GM23338 (cell line): ENCODE results near the gene CPM. TPM values are rescaled to one million over a fixed set of nuclear protein-coding genes. Genes with fewer than 3 reads are reported as not detected.
A peak's percentile ranks its signal among the peaks of the same experiment; 100 is the strongest.
"Not testable (repeated sequence)": the region's sequence is repeated elsewhere in the genome, so short reads cannot be mapped to it uniquely, and the experiment has no call there.

Source experiments
- ATAC-seq: fragments of 200-7000 bp; cut with Tn5 transposase; 3 replicates; pipeline ENCODE4 v1.9.1; 2020
- DNase-seq: peaks from one replicate; pipeline ENCODE4 v3.0.0-alpha.2; 2015; ENCODE audit warnings: low spot score
- H2AFZ ChIP-seq: fragments of 200-600 bp; sonication (generic); 2 replicates; pipeline ENCODE4 v1.8.0; 2016; ENCODE audit warnings: antibody characterized with exemption, mild to moderate bottlenecking, moderate library complexity
- H3F3A ChIP-seq: fragments of 200-600 bp; sonication (generic); replicated peaks from 2 replicates; pipeline ENCODE4 v1.8.0; 2017; ENCODE audit warnings: antibody characterized with exemption, mixed run types, low read depth
- H3K27ac ChIP-seq: fragments of 200-600 bp; sonication (generic); 2 replicates; pipeline ENCODE4 v1.6.1; 2016; ENCODE audit warnings: low read depth
- H3K27me3 ChIP-seq: fragments of 200-600 bp; sonication (generic); 2 replicates; pipeline ENCODE4 v1.8.0; 2016; ENCODE audit warnings: mild to moderate bottlenecking, mixed run types, moderate library complexity; ENCODE audit not compliant: insufficient read depth
- H3K36me3 ChIP-seq: fragments of 200-600 bp; sonication (generic); 2 replicates; pipeline ENCODE4 v1.8.0; 2016; ENCODE audit warnings: mild to moderate bottlenecking; ENCODE audit not compliant: insufficient read depth
- H3K4me1 ChIP-seq: fragments of 200-600 bp; sonication (generic); 2 replicates; pipeline ENCODE4 v1.8.0; 2016; ENCODE audit warnings: mild to moderate bottlenecking, moderate library complexity; ENCODE audit not compliant: insufficient read depth
- H3K4me2 ChIP-seq: fragments of 200-600 bp; sonication (generic); 2 replicates; pipeline ENCODE4 v1.7.1; 2017; ENCODE audit warnings: mixed run types
- H3K4me3 ChIP-seq: fragments of 200-600 bp; sonication (generic); 2 replicates; pipeline ENCODE4 v1.6.1; 2016; ENCODE audit warnings: mixed run types
- H3K79me2 ChIP-seq: fragments of 200-600 bp; sonication (generic); replicated peaks from 2 replicates; pipeline ENCODE4 v1.8.0; 2017; ENCODE audit warnings: mild to moderate bottlenecking; ENCODE audit not compliant: insufficient read depth
- H3K9me2 ChIP-seq: fragments of 200-600 bp; sonication (generic); 2 replicates; pipeline ENCODE4 v1.8.0; 2017; ENCODE audit not compliant: insufficient read depth
- H4K20me1 ChIP-seq: fragments of 200-600 bp; sonication (generic); replicated peaks from 2 replicates; pipeline ENCODE4 v1.8.0; 2017; ENCODE audit warnings: mild to moderate bottlenecking; ENCODE audit not compliant: insufficient read depth
- H3K27ac Mint-ChIP-seq: 2 replicates; pipeline ENCODE4 v1.8.0; 2020; ENCODE audit warnings: inconsistent platforms, mild to moderate bottlenecking, moderate library complexity, mixed read lengths
- H3K27me3 Mint-ChIP-seq: 3 replicates; pipeline ENCODE4 v1.8.0; 2022; ENCODE audit warnings: low read depth, mild to moderate bottlenecking, moderate library complexity, mixed read lengths, inconsistent platforms; ENCODE audit not compliant: insufficient read depth, poor library complexity
- H3K36me3 Mint-ChIP-seq: 3 replicates; pipeline ENCODE4 v1.8.0; 2021; ENCODE audit warnings: low read depth, mild to moderate bottlenecking, inconsistent platforms, moderate library complexity, mixed read lengths
- H3K4me1 Mint-ChIP-seq: 3 replicates; pipeline ENCODE4 v1.8.0; 2020; ENCODE audit warnings: mild to moderate bottlenecking, inconsistent platforms, mixed read lengths
- H3K4me3 Mint-ChIP-seq: 3 replicates; pipeline ENCODE4 v1.8.0; 2021; ENCODE audit warnings: moderate library complexity, mild to moderate bottlenecking, inconsistent platforms, mixed read lengths
- H3K9me3 Mint-ChIP-seq: 3 replicates; pipeline ENCODE4 v1.8.0; 2020; ENCODE audit warnings: moderate library complexity, mild to moderate bottlenecking, inconsistent platforms, mixed read lengths
- CREB1 ChIP-seq: fragments of 250-450 bp; sonication (Bioruptor Pico); IDR thresholded peaks from 2 replicates; pipeline ENCODE4 v1.5.0; 2020; ENCODE audit warnings: low read depth, mild to moderate bottlenecking, moderate library complexity
- EZH2 ChIP-seq: fragments of 200-600 bp; sonication (generic); IDR thresholded peaks from one replicate; pipeline ENCODE4 v1.8.0; 2017; ENCODE audit warnings: antibody characterized with exemption, mild to moderate bottlenecking, low read depth; ENCODE audit not compliant: unreplicated experiment
- NANOG ChIP-seq: IDR thresholded peaks from 2 replicates; pipeline ENCODE4 v1.6.1; 2016; ENCODE audit warnings: antibody characterized with exemption, borderline replicate concordance
- POLR2AphosphoS5 ChIP-seq: IDR thresholded peaks from 2 replicates; pipeline ENCODE4 v1.6.1; 2016; ENCODE audit warnings: antibody characterized with exemption, low read depth
- ZNF462 ChIP-seq: fragments of 250-450 bp; sonication (Bioruptor Pico); IDR thresholded peaks from 2 replicates; pipeline ENCODE4 v1.5.0; 2020; ENCODE audit warnings: mild to moderate bottlenecking, moderate library complexity
- polyA plus RNA-seq: library from polyadenylated mRNA; unstranded; fragments of >200 nt; fragmentation: Nextera tagmentation; extraction: Ambion mirVana; gene quantifications from 2 replicates; pipeline ENCODE4 v1.2.1, GENCODE V29; 2016
- total RNA-seq: library from RNA; depleted of rRNA; stranded (reverse); fragments of >200 nt; shearing (Covaris generic); gene quantifications from 2 replicates; pipeline ENCODE4 v1.2.3, GENCODE V29; 2014

Gene CPM
- total and polyA plus RNA-seq, 2 experiments from 2014 or later: 0.37 to 5.8 TPM

- TF ChIP-seq POLR2AphosphoS5: peak; percentile 88
These were observed 125.2 kb downstream of the CPM start, which contains the start of gene MDM2 (continued) for GRCh38 chr12:68807576-68808387.

DNA sequence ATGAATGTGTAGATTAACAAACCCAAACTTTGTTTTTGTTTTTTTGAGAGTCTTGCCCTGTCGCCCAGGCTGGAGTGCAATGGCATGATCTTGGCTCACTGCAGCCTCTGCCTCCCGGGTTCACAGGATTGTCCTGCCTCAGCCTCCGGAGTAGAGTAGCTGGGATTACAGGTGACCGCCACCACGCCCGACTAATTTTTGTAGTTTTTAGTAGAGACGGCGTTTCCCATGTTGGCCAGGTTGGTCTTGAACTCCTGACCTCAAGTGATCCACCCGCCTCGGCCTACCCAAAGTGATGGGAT lies 125.7 kb downstream of the CPM start:
- Mint-ChIP-seq H3K27ac (peak overlapping the region; percentile 96), H3K27me3 (peaks cover 18% of the 10 kb centered on the region), H3K4me3 (peak overlapping the region; percentile 97), H3K36me3 (peaks cover 33% of the 10 kb centered on the region), H3K4me1 (peaks cover 28% of the 10 kb centered on the region)
- H3K9me2 ChIP-seq, H4K20me1 ChIP-seq, H3K27me3 ChIP-seq, ATAC-seq, DNase-seq, H3K9me3 Mint-ChIP-seq: not testable (repeated sequence)
- Histone ChIP-seq H3K4me3 (peak overlapping the region; percentile 71), H3K79me2 (peaks cover 35% of the 10 kb centered on the region), H3K4me1 (peaks cover 29% of the 10 kb centered on the region), H2AFZ (peak overlapping the region; percentile 68), H3K27ac (peak overlapping the region; percentile 95), H3K36me3 (peaks cover 19% of the 10 kb centered on the region), H3F3A (peaks cover 18% of the 10 kb centered on the region; the same call in 1 of the 2 replicates), H3K4me2 (peak overlapping the region; percentile 78)

DNA sequence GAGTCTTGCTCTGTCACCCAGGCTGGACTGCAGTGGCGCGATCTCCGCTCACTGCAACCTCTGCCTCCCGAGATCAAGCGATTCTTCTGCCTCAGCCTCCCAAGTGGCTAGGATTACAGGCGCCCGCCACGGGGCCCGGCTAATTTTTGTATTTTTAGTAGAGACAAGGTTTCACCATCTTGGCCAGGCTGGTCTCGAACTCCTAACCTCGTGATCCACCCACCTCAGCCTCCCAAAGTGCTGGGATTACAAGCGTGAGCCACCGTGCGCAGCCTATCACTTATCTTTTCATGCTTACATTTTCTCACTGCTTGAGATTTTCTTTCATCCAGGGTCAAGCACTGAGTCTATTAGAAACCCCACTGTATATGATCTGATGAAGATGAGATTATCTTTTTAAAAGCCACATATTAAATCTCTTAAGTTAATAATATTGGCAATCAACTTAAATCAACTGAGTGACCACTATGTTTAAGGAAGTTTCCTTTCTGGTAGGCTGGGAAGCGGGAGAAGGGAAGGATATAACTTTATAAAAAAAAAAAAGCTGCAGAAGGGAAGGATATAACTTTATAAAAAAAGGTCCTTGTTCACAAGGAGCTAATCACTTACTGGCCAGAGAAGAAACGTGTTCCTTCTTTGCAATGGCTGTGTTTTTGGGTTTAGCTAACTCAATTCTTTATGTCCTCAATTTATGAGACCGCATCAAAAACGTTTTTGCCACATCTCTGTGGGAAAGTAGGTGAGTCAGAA lies 126.3 kb downstream of the CPM start:
- peaks cover 29% of the 10 kb centered on the region for H3K79me2 ChIP-seq
- no peak overlapping the region for H2AFZ ChIP-seq
- H3K4me3 ChIP-seq: peak overlapping the region; percentile 71
- H3K9me2 ChIP-seq: no peaks in the 10 kb centered on the region
- Mint-ChIP-seq H3K4me1 (peaks cover 28% of the 10 kb centered on the region), H3K9me3 (no peaks in the 10 kb centered on the region), H3K27me3 (peaks cover 17% of the 10 kb centered on the region), H3K36me3 (peaks cover 29% of the 10 kb centered on the region), H3K4me3 (peak overlapping the region; percentile 97), H3K27ac (no peak overlapping the region)
- H3K27me3 ChIP-seq: no peaks in the 10 kb centered on the region
- H3K36me3 ChIP-seq: peaks cover 14% of the 10 kb centered on the region
- ATAC-seq (no peak), DNase-seq (no peak)
- peaks cover 18% of the 10 kb centered on the region; the same call in 1 of the 2 replicates for H3F3A ChIP-seq
- H3K27ac ChIP-seq: peak overlapping the region; percentile 95
- peaks cover 29% of the 10 kb centered on the region for H3K4me1 ChIP-seq
- no peak for TF ChIP-seq CREB1
- H4K20me1 ChIP-seq: peaks cover 3% of the 10 kb centered on the region
- peak overlapping the region; percentile 78 for H3K4me2 ChIP-seq

GRCh38 chr12:68805592-68806120 lies 127.3 kb downstream of the CPM start:
- H3K27me3 Mint-ChIP-seq: peaks cover 16% of the 10 kb centered on the region
- TF ChIP-seq NANOG (no peak), ZNF462 (CRISPR knock-in tag) (no peak), EZH2 (no peak)

More at GRCh38 chr12:68805592-68806120, 127.3 kb downstream of the CPM start:
- H3K4me3 ChIP-seq: no peak overlapping the region; the same call in 1 of the 2 replicates
- peaks cover 8% of the 10 kb centered on the region for H3K36me3 ChIP-seq
- peaks cover 29% of the 10 kb centered on the region for H3K4me1 ChIP-seq
- peak overlapping the region; percentile 53 for H3K4me2 ChIP-seq
- DNase-seq: no peak
- H4K20me1 ChIP-seq: no peaks in the 10 kb centered on the region
- H2AFZ ChIP-seq: no peak overlapping the region
- no peak for ATAC-seq
- H3K79me2 ChIP-seq: peaks cover 19% of the 10 kb centered on the region
- Mint-ChIP-seq H3K4me3 (no peak overlapping the region; the same call in 2 of the 3 replicates), H3K9me3 (no peaks in the 10 kb centered on the region), H3K27ac (no peak overlapping the region; the same call in 1 of the 2 replicates), H3K36me3 (peaks cover 19% of the 10 kb centered on the region), H3K4me1 (peaks cover 26% of the 10 kb centered on the region)
- H3K27ac ChIP-seq: no peak overlapping the region
- no peaks in the 10 kb centered on the region for H3K27me3 ChIP-seq
- H3K9me2 ChIP-seq: no peaks in the 10 kb centered on the region
- H3F3A ChIP-seq: peaks cover 18% of the 10 kb centered on the region; the same call in 1 of the 2 replicates
